ENCODE data around the gene VWCE.
"Not testable (repeated sequence)": the region's sequence is repeated elsewhere in the genome, so short reads cannot be mapped to it uniquely, and the experiment has no call there.

VWCE gene

GRCh38 chr11:61241526-61241925 lies 53.6 kb downstream of the VWCE start:
- not testable (repeated sequence) for H3K9me3 ChIP-seq (ENCODE audit: control insufficient read depth in 1 of 2, low read length in 2 of 2); H3K36me3 ChIP-seq (ENCODE audit: control insufficient read depth in 1 of 2, insufficient read depth in 2 of 2, low read length in 2 of 2); H3K27me3 ChIP-seq (ENCODE audit: low read depth, low read length); H3K4me3 ChIP-seq (ENCODE audit: low read depth in 1 of 2, low read length in 2 of 2); H3K4me1 ChIP-seq (ENCODE audit: control insufficient read depth in 1 of 2, insufficient read depth in 2 of 2, low read length in 2 of 2); H3K27ac ChIP-seq (ENCODE audit: low read length)

DNA sequence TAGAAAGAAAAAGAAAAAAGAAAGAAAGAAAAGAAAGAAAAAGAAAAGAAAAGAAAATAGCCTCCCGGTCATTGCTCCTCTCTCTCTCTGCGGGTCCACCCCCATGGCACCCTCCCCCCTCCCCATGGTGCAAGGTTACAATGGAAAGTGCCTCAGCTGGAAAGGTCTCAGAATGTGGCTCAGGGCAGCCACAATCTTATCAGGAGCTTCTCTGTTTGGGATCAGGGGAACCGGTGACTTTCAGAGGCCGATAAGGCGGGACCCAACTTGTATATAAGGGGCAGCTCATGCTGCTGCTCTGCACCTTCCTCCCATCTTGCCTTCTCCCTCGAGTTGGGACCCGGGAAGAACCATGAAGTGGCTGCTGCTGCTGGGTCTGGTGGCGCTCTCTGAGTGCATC lies 54.2 kb downstream of the VWCE start, which contains the start of gene PGA5:
TSS of gene PGA5 (plus strand) at position 301 of the 400 bp plus-strand sequence. CDS start at position 353, 52 bp downstream.
- H3K4me3 ChIP-seq (ENCODE audit: low read depth in 1 of 2, low read length in 2 of 2); H3K4me1 ChIP-seq (ENCODE audit: control insufficient read depth in 1 of 2, insufficient read depth in 2 of 2, low read length in 2 of 2); H3K9me3 ChIP-seq (ENCODE audit: control insufficient read depth in 1 of 2, low read length in 2 of 2); H3K27ac ChIP-seq (ENCODE audit: low read length); H3K27me3 ChIP-seq (ENCODE audit: low read depth, low read length); H3K36me3 ChIP-seq (ENCODE audit: control insufficient read depth in 1 of 2, insufficient read depth in 2 of 2, low read length in 2 of 2): not testable (repeated sequence)

GRCh38 chr11:61240288-61240687 lies 54.8 kb downstream of the VWCE start:
- not testable (repeated sequence) for H3K27ac ChIP-seq (ENCODE audit: low read length); H3K36me3 ChIP-seq (ENCODE audit: control insufficient read depth in 1 of 2, insufficient read depth in 2 of 2, low read length in 2 of 2); H3K4me3 ChIP-seq (ENCODE audit: low read depth in 1 of 2, low read length in 2 of 2); H3K27me3 ChIP-seq (ENCODE audit: low read depth, low read length); H3K9me3 ChIP-seq (ENCODE audit: control insufficient read depth in 1 of 2, low read length in 2 of 2); H3K4me1 ChIP-seq (ENCODE audit: control insufficient read depth in 1 of 2, insufficient read depth in 2 of 2, low read length in 2 of 2)

GRCh38 chr11:61237130-61237529 lies 58.0 kb downstream of the VWCE start:
- not testable (repeated sequence) for H3K36me3 ChIP-seq (ENCODE audit: control insufficient read depth in 1 of 2, insufficient read depth in 2 of 2, low read length in 2 of 2); H3K9me3 ChIP-seq (ENCODE audit: control insufficient read depth in 1 of 2, low read length in 2 of 2); H3K27me3 ChIP-seq (ENCODE audit: low read depth, low read length); H3K4me3 ChIP-seq (ENCODE audit: low read depth in 1 of 2, low read length in 2 of 2); H3K4me1 ChIP-seq (ENCODE audit: control insufficient read depth in 1 of 2, insufficient read depth in 2 of 2, low read length in 2 of 2); H3K27ac ChIP-seq (ENCODE audit: low read length)

DNA sequence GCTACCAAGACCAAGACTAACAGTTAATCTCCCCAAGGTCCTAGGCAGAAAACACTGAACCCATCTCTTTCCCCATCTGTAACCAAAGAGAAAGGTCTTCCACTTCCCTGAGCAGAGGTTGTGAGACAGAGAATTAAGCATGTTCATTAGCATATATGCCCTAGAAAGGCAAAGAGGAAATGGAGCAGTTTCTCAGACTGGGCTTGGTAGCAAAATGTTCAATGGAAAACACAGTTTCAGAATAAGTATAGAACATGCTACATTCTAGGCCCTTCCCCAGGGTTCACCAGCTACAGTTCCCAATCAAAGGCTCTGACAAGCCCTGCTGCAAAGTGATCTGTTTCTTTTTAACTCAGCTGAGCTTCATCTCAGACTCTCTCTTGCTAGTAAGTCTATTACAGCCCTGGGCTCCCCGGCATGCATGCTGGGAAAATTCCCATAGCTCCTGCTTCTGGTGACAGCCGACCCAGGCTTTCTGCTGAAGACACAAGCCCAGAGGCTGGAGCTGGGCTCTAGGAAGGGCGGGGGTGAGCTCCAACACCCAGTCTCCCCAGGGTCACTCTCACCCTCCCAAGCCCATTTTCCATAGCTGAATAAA lies 62.5 kb downstream of the VWCE start:
- H3K27ac ChIP-seq (ENCODE audit: low read length); H3K4me1 ChIP-seq (ENCODE audit: control insufficient read depth in 1 of 2, insufficient read depth in 2 of 2, low read length in 2 of 2); H3K27me3 ChIP-seq (ENCODE audit: low read depth, low read length); H3K9me3 ChIP-seq (ENCODE audit: control insufficient read depth in 1 of 2, low read length in 2 of 2); H3K4me3 ChIP-seq (ENCODE audit: low read depth in 1 of 2, low read length in 2 of 2); H3K36me3 ChIP-seq (ENCODE audit: control insufficient read depth in 1 of 2, insufficient read depth in 2 of 2, low read length in 2 of 2): not testable (repeated sequence)

- not testable (repeated sequence) for H3K4me3 ChIP-seq (ENCODE audit: low read depth in 1 of 2, low read length in 2 of 2); H3K36me3 ChIP-seq (ENCODE audit: control insufficient read depth in 1 of 2, insufficient read depth in 2 of 2, low read length in 2 of 2); H3K9me3 ChIP-seq (ENCODE audit: control insufficient read depth in 1 of 2, low read length in 2 of 2); H3K27ac ChIP-seq (ENCODE audit: low read length); H3K4me1 ChIP-seq (ENCODE audit: control insufficient read depth in 1 of 2, insufficient read depth in 2 of 2, low read length in 2 of 2); H3K27me3 ChIP-seq (ENCODE audit: low read depth, low read length)
These were observed 63.5 kb downstream of the VWCE start for GRCh38 chr11:61231585-61231984.

- H3K4me3 ChIP-seq (ENCODE audit: low read depth in 1 of 2, low read length in 2 of 2); H3K9me3 ChIP-seq (ENCODE audit: control insufficient read depth in 1 of 2, low read length in 2 of 2); H3K4me1 ChIP-seq (ENCODE audit: control insufficient read depth in 1 of 2, insufficient read depth in 2 of 2, low read length in 2 of 2); H3K27ac ChIP-seq (ENCODE audit: low read length); H3K36me3 ChIP-seq (ENCODE audit: control insufficient read depth in 1 of 2, insufficient read depth in 2 of 2, low read length in 2 of 2); H3K27me3 ChIP-seq (ENCODE audit: low read depth, low read length): not testable (repeated sequence)
These were observed 64.1 kb downstream of the VWCE start for GRCh38 chr11:61231033-61231432.

- H3K9me3 ChIP-seq (ENCODE audit: control insufficient read depth in 1 of 2, low read length in 2 of 2); H3K27ac ChIP-seq (ENCODE audit: low read length); H3K4me1 ChIP-seq (ENCODE audit: control insufficient read depth in 1 of 2, insufficient read depth in 2 of 2, low read length in 2 of 2); H3K36me3 ChIP-seq (ENCODE audit: control insufficient read depth in 1 of 2, insufficient read depth in 2 of 2, low read length in 2 of 2); H3K27me3 ChIP-seq (ENCODE audit: low read depth, low read length); H3K4me3 ChIP-seq (ENCODE audit: low read depth in 1 of 2, low read length in 2 of 2): not testable (repeated sequence)
These were observed 65.7 kb downstream of the VWCE start for GRCh38 chr11:61229458-61229857.

- H3K9me3 ChIP-seq (ENCODE audit: control insufficient read depth in 1 of 2, low read length in 2 of 2); H3K36me3 ChIP-seq (ENCODE audit: control insufficient read depth in 1 of 2, insufficient read depth in 2 of 2, low read length in 2 of 2); H3K4me3 ChIP-seq (ENCODE audit: low read depth in 1 of 2, low read length in 2 of 2); H3K27ac ChIP-seq (ENCODE audit: low read length); H3K27me3 ChIP-seq (ENCODE audit: low read depth, low read length); H3K4me1 ChIP-seq (ENCODE audit: control insufficient read depth in 1 of 2, insufficient read depth in 2 of 2, low read length in 2 of 2): not testable (repeated sequence)
These were observed 68.5 kb downstream of the VWCE start for GRCh38 chr11:61226457-61227137.

- H3K4me3 ChIP-seq (ENCODE audit: low read depth in 1 of 2, low read length in 2 of 2); H3K27ac ChIP-seq (ENCODE audit: low read length); H3K36me3 ChIP-seq (ENCODE audit: control insufficient read depth in 1 of 2, insufficient read depth in 2 of 2, low read length in 2 of 2); H3K27me3 ChIP-seq (ENCODE audit: low read depth, low read length); H3K9me3 ChIP-seq (ENCODE audit: control insufficient read depth in 1 of 2, low read length in 2 of 2); H3K4me1 ChIP-seq (ENCODE audit: control insufficient read depth in 1 of 2, insufficient read depth in 2 of 2, low read length in 2 of 2): not testable (repeated sequence)
These were observed 72.4 kb downstream of the VWCE start for GRCh38 chr11:61222692-61223091.

GRCh38 chr11:61222047-61222446 lies 73.1 kb downstream of the VWCE start, which contains the start of gene PGA4:
Gene PGA4, plus strand, starts transcription at chr11:61222347. Its CDS starts 54 bp downstream, at chr11:61222401.
- H3K27ac ChIP-seq (ENCODE audit: low read length); H3K4me3 ChIP-seq (ENCODE audit: low read depth in 1 of 2, low read length in 2 of 2); H3K27me3 ChIP-seq (ENCODE audit: low read depth, low read length); H3K36me3 ChIP-seq (ENCODE audit: control insufficient read depth in 1 of 2, insufficient read depth in 2 of 2, low read length in 2 of 2); H3K9me3 ChIP-seq (ENCODE audit: control insufficient read depth in 1 of 2, low read length in 2 of 2); H3K4me1 ChIP-seq (ENCODE audit: control insufficient read depth in 1 of 2, insufficient read depth in 2 of 2, low read length in 2 of 2): not testable (repeated sequence)

DNA sequence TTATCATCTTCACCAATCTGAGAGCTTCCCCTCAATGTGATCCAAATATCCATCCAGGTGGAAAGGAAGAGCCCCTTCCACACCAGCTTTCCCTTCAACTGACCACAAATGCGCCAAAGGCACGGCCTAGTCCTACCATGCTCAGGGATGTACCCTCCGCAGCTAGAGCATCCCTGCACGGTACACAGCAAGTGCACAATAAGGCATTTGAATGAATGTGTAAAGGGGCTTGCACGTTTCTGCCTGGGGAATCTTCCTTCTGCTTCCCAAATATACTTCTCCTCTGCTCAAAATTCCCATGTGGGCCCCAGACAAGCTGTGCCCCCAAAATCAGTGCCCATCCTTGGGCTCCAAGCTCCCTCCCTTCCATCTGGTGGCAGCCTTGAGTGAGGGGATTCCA lies 76.1 kb downstream of the VWCE start:
- H3K4me3 ChIP-seq (ENCODE audit: low read depth in 1 of 2, low read length in 2 of 2); H3K9me3 ChIP-seq (ENCODE audit: control insufficient read depth in 1 of 2, low read length in 2 of 2); H3K4me1 ChIP-seq (ENCODE audit: control insufficient read depth in 1 of 2, insufficient read depth in 2 of 2, low read length in 2 of 2); H3K27me3 ChIP-seq (ENCODE audit: low read depth, low read length); H3K36me3 ChIP-seq (ENCODE audit: control insufficient read depth in 1 of 2, insufficient read depth in 2 of 2, low read length in 2 of 2); H3K27ac ChIP-seq (ENCODE audit: low read length): not testable (repeated sequence)

Data from muscle layer of duodenum (tissue), 2 donors.